ENCODE measurements around the gene SCNN1A.
"Not testable (repeated sequence)": the region's sequence is repeated elsewhere in the genome, so short reads cannot be mapped to it uniquely, and the experiment has no call there.

SCNN1A gene

GRCh38 chr12:6346235-6346832, 29.0 kb downstream of the SCNN1A start:
- no peak for DNase-seq

GRCh38 chr12:6345319-6346091, 29.9 kb downstream of the SCNN1A start:
- DNase-seq: no peak

- not testable (repeated sequence) for DNase-seq
These were observed 31.2 kb downstream of the SCNN1A start for GRCh38 chr12:6344101-6344660.

GRCh38 chr12:6343518-6343917, 31.8 kb downstream of the SCNN1A start:
- DNase-seq: no peak

GRCh38 chr12:6342140-6342889, 33.0 kb downstream of the SCNN1A start:
- DNase-seq: no peak

GRCh38 chr12:6341417-6342139, 33.8 kb downstream of the SCNN1A start, which contains the start of gene TNFRSF1A:
Gene TNFRSF1A (minus strand): TSS chr12:6342076. CDS start chr12:6341814, 262 bp downstream.
- peak; percentile 86 for DNase-seq

- DNase-seq: no peak
These were observed 34.5 kb downstream of the SCNN1A start for GRCh38 chr12:6340745-6341416.

- peak; percentile 62 for DNase-seq
These were observed 35.2 kb downstream of the SCNN1A start for GRCh38 chr12:6340032-6340638.

GRCh38 chr12:6338955-6339354, 36.4 kb downstream of the SCNN1A start:
- DNase-seq: no peak

- DNase-seq: not testable (repeated sequence)
These were observed 36.8 kb downstream of the SCNN1A start for GRCh38 chr12:6338536-6338935.

GRCh38 chr12:6337958-6338433, 37.4 kb downstream of the SCNN1A start:
- no peak for DNase-seq

- DNase-seq: no peak
These were observed 38.2 kb downstream of the SCNN1A start for GRCh38 chr12:6336889-6337853.

GRCh38 chr12:6336079-6336888, 39.1 kb downstream of the SCNN1A start:
- DNase-seq: peak; percentile 94

GRCh38 chr12:6335451-6336078, 39.8 kb downstream of the SCNN1A start:
- DNase-seq: peak; percentile 82

GRCh38 chr12:6334940-6335450, 40.4 kb downstream of the SCNN1A start:
- DNase-seq: no peak

GRCh38 chr12:6334359-6334758, 41.0 kb downstream of the SCNN1A start:
- no peak for DNase-seq

- DNase-seq: no peak
These were observed 41.8 kb downstream of the SCNN1A start for GRCh38 chr12:6333566-6333965.

GRCh38 chr12:6333029-6333428, 42.3 kb downstream of the SCNN1A start:
- no peak for DNase-seq

GRCh38 chr12:6332459-6332858, 42.9 kb downstream of the SCNN1A start:
- no peak for DNase-seq
